EH (cell line): ENCODE measurements around the gene BANF2.

Experiments
- DNase-seq: peaks from one replicate; pipeline ENCODE4 v3.0.0-alpha.2; 2015; ENCODE audit warnings: low read depth

BANF2 gene

GRCh38 chr20:17735959-17736621 lies 36.3 kb downstream of the BANF2 start:
- peak; percentile 28 for DNase-seq

GRCh38 chr20:17738154-17738553 lies 38.4 kb downstream of the BANF2 start:
- no peak for DNase-seq

GRCh38 chr20:17741220-17741619 lies 41.5 kb downstream of the BANF2 start:
- no peak for DNase-seq

GRCh38 chr20:17742731-17743130 lies 43.0 kb downstream of the BANF2 start:
- DNase-seq = no peak

GRCh38 chr20:17743677-17744076 lies 43.9 kb downstream of the BANF2 start:
- DNase-seq = no peak

- peak; percentile 89 for DNase-seq
Measured at GRCh38 chr20:17747431-17747846, 47.7 kb downstream of the BANF2 start.

GRCh38 chr20:17748279-17748678 lies 48.5 kb downstream of the BANF2 start:
- DNase-seq = no peak

- DNase-seq = no peak
Measured at GRCh38 chr20:17749626-17749977, 49.8 kb downstream of the BANF2 start.

GRCh38 chr20:17749978-17750721 lies 50.4 kb downstream of the BANF2 start:
- peak; percentile 37 for DNase-seq

- no peak for DNase-seq
Measured at GRCh38 chr20:17750722-17751045, 50.9 kb downstream of the BANF2 start.

- no peak for DNase-seq
Measured at GRCh38 chr20:17751640-17752039, 51.9 kb downstream of the BANF2 start.

GRCh38 chr20:17752459-17752858 lies 52.7 kb downstream of the BANF2 start:
- DNase-seq = no peak

GRCh38 chr20:17753516-17753915 lies 53.8 kb downstream of the BANF2 start:
- no peak for DNase-seq

- DNase-seq = no peak
Measured at GRCh38 chr20:17756529-17756928, 56.8 kb downstream of the BANF2 start.

GRCh38 chr20:17757496-17757895 lies 57.7 kb downstream of the BANF2 start:
- peak; percentile 27 for DNase-seq

GRCh38 chr20:17758010-17758409 lies 58.2 kb downstream of the BANF2 start:
- DNase-seq = no peak

- no peak for DNase-seq
Measured at GRCh38 chr20:17758512-17758911, 58.7 kb downstream of the BANF2 start.

GRCh38 chr20:17759449-17759848 lies 59.7 kb downstream of the BANF2 start:
- DNase-seq = no peak

- DNase-seq = peak; percentile 16
Measured at GRCh38 chr20:17761604-17762003, 61.8 kb downstream of the BANF2 start.

GRCh38 chr20:17762243-17762872 lies 62.6 kb downstream of the BANF2 start:
- no peak for DNase-seq

GRCh38 chr20:17762873-17763557 lies 63.2 kb downstream of the BANF2 start:
- DNase-seq = no peak

- DNase-seq = no peak
Measured at GRCh38 chr20:17765017-17765416, 65.3 kb downstream of the BANF2 start.

GRCh38 chr20:17765584-17765983 lies 65.8 kb downstream of the BANF2 start:
- no peak for DNase-seq
